GM10248 (cell line): ENCODE measurements around the gene NUTF2.

ENCODE experiments used
- CTCF ChIA-PET: fragments of 300-600 bp; sonication (Branson Sonifier 250); formaldehyde crosslinking; extraction: SDS; loops from one replicate; lab custom pipeline; 2021; ENCODE audit warnings: antibody characterized with exemption; lab: Yijun Ruan, JAX
- POLR2A ChIA-PET: fragments of 350-650 bp; sonication (Branson Sonifier 250); formaldehyde crosslinking; extraction: SDS; loops from one replicate; lab custom pipeline; 2020; ENCODE audit warnings: antibody characterized with exemption; lab: Yijun Ruan, JAX
- DNase-seq: peaks from one replicate; pipeline ENCODE4 v3.0.0; 2012; ENCODE audit errors: extremely low spot score
- TF ChIP-seq, protein P1 (sequence below): IDR thresholded peaks from 2 replicates; pipeline ENCODE4 v1.5.1; 2012; ENCODE audit warnings: mild to moderate bottlenecking, low read depth; ENCODE audit errors: extremely low read depth, missing control alignments, control extremely low read depth

Gene NUTF2

DNA sequence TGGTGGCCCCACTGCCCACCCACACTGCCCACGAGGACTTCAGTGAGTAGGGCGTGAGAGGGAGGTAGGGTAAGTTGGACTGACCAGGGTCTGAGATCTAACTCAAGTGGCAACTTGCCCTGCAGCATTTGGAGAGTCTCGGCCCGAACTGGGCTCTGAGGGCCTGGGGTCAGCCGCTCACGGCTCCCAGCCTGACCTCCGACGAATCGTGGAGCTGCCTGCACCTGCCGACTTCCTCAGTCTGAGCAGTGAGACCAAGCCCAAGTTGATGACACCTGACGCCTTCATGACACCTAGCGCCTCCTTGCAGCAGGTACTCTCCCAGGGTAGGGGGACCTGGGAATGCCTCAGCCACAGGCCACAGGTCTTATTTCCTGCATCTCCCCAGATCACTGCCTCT lies 32.7 kb downstream of the NUTF2 start:
- no peak for DNase-seq
- ChIA-PET CTCF (interaction anchor here (0.9 to 1.5 kb wide), 4 partner anchors 10 to 161 kb away, joined by 3 to 5 read pairs (median 4); no protein-coding TSS in a partner anchor), POLR2A (interaction anchor here (1.1 kb wide), 1 partner anchor 18 kb away, joined by 3 read pairs; no protein-coding TSS in a partner anchor)
- TF ChIP-seq, protein P1, sequence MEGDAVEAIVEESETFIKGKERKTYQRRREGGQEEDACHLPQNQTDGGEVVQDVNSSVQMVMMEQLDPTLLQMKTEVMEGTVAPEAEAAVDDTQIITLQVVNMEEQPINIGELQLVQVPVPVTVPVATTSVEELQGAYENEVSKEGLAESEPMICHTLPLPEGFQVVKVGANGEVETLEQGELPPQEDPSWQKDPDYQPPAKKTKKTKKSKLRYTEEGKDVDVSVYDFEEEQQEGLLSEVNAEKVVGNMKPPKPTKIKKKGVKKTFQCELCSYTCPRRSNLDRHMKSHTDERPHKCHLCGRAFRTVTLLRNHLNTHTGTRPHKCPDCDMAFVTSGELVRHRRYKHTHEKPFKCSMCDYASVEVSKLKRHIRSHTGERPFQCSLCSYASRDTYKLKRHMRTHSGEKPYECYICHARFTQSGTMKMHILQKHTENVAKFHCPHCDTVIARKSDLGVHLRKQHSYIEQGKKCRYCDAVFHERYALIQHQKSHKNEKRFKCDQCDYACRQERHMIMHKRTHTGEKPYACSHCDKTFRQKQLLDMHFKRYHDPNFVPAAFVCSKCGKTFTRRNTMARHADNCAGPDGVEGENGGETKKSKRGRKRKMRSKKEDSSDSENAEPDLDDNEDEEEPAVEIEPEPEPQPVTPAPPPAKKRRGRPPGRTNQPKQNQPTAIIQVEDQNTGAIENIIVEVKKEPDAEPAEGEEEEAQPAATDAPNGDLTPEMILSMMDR = no peak

- DNase-seq = no peak
- POLR2A ChIA-PET = no interaction called here
- TF ChIP-seq, protein P1 = no peak
- CTCF ChIA-PET = interaction anchor here (0.9 to 1.5 kb wide), 2 partner anchors 10 to 13 kb away, joined by 3 to 4 read pairs; no protein-coding TSS in a partner anchor
These were observed 33.2 kb downstream of the NUTF2 start for GRCh38 chr16:67879936-67880335.

DNA sequence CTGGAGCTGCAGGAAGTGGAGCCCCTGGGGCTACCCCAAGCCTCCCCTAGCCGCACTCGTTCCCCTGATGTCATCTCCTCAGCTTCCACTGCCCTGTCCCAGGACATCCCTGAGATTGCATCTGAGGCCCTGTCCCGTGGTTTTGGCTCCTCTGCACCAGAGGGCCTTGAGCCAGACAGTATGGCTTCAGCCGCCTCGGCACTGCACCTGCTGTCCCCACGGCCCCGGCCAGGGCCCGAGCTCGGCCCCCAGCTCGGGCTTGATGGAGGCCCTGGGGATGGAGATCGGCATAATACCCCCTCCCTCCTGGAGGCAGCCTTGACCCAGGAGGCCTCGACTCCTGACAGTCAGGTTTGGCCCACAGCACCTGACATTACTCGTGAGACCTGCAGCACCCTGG lies 33.9 kb downstream of the NUTF2 start:
- POLR2A ChIA-PET = no interaction called here
- TF ChIP-seq, protein P1 = no peak
- CTCF ChIA-PET = interaction anchor here (0.9 kb wide), 1 partner anchor 13 kb away, joined by 3 read pairs; no protein-coding TSS in a partner anchor
- no peak for DNase-seq

DNA sequence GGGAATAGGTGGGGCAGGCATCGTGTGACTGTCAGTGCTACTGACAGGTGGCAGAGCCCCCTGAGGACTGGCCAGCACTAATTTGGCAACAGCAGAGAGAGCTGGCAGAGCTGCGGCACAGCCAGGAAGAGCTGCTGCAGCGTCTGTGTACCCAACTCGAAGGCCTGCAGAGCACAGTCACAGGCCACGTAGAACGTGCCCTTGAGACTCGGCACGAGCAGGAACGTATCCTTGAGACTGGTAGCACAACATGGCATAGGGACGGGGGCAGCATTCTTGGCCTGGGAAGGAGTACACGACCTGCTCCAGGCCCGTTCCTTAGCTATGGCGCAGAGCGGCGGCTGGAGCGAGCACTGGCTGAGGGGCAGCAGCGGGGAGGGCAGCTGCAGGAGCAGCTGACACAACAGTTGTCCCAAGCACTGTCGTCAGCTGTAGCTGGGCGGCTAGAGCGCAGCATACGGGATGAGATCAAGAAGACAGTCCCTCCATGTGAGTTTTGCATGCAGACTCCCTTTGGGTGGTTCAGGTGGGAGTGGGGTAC lies 35.0 kb downstream of the NUTF2 start:
- CTCF ChIA-PET = interaction anchor here (1.0 to 5.7 kb wide), 15 partner anchors 7 to 210 kb away, joined by 3 to 72 read pairs (median 12); partner anchors contain the start of genes DDX28, DUS2, EDC4 and PSKH1
- TF ChIP-seq, protein P1 = no peak
- POLR2A ChIA-PET = interaction anchor here (0.9 kb wide), 1 partner anchor 11 kb away, joined by 4 read pairs; the partner anchor contains the start of gene PSKH1
- DNase-seq = no peak

DNA sequence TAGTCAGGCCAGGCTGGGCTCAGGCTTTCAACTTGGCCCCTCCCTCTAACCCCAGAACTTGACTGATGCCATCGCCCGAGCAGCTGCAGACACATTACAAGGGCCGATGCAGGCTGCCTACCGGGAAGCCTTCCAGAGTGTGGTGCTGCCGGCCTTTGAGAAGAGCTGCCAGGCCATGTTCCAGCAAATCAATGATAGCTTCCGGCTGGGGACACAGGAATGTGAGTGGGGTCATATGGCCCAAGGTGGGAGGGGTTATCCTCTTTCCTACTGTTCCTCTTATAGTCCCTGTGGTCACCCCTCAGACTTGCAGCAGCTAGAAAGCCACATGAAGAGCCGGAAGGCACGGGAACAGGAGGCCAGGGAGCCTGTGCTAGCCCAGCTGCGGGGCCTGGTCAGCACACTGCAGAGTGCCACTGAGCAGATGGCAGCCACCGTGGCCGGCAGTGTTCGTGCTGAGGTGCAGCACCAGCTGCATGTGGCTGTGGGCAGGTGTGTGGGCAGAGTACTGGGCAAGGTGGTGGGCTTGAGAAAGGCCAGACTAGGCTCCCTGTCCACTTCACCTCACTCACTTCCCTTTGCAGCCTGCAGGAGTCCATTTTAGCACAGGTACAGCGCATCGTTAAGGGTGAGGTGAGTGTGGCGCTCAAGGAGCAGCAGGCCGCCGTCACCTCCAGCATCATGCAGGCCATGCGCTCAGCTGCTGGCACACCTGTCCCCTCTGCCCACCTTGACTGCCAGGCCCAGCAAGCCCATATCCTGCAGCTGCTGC lies 35.8 kb downstream of the NUTF2 start:
- ChIA-PET CTCF (interaction anchor here (0.9 to 5.7 kb wide), 31 partner anchors 8 to 347 kb away, joined by 3 to 72 read pairs (median 7); partner anchors contain the start of genes DDX28, DUS2, EDC4 and PSKH1), POLR2A (interaction anchor here (0.9 kb wide), 1 partner anchor 10 kb away, joined by 4 read pairs; the partner anchor contains the start of gene PSKH1)
- TF ChIP-seq, protein P1 = no peak
- DNase-seq = no peak

DNA sequence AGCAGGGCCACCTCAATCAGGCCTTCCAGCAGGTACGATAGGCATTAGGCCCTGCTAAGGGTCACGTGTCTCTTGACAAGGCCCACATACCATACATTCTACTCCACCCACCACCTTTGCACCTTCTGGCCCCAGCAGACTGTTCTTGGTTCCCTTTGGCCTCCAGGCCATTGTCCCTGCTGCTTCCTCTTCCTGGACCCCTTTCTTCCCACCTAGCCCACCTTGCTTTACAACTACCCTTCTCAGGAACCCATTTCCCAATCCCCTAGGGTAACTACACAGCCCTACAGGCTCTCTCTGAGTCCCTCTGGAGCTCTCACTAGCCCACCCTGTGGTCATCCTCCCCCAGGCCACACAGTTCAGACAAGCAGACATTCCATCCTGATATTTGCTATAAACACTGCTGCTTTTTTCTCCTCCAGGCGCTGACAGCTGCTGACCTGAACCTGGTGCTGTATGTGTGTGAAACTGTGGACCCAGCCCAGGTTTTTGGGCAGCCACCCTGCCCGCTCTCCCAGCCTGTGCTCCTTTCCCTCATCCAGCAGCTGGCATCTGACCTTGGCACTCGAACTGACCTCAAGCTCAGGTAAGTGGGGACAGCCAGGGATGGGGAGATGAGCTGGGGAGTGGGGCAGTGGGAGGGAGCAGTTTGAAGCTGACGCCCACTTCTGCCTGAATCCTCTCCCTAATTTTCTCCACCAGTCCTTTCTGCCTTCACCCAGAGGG lies 36.6 kb downstream of the NUTF2 start:
- ChIA-PET CTCF (interaction anchor here (0.7 to 5.7 kb wide), 52 partner anchors 9 to 347 kb away, joined by 3 to 72 read pairs (median 5); partner anchors contain the start of genes DDX28, DUS2, EDC4 and PSKH1), POLR2A (no interaction called here)
- TF ChIP-seq, protein P1 = no peak
- DNase-seq = no peak
